Heart right ventricle (tissue), 16 donors: ENCODE measurements around the gene RAMP3. TPM values are rescaled to one million over a fixed set of nuclear protein-coding genes. Genes with fewer than 3 reads are reported as not detected.

Experiments
- ATAC-seq, 8 donors: fragments of 200-7000 bp; cut with Tn5 transposase; one replicate each; pipeline ENCODE4 v1.9.1; 2020; ENCODE audit warnings: mild to moderate bottlenecking in 8 of 8, moderate library complexity in 8 of 8, moderate number of reproducible peaks in 1 of 8
- DNase-seq, 2 donors: peaks; one replicate each; pipeline ENCODE4 v3.0.0-alpha.2; 2020
- H3K27ac ChIP-seq, 10 donors: fragments of 200-600 bp; sonication (generic) in 2 of 10; one replicate each; pipeline versions ENCODE4 v1.5.0 to v1.8.0; 2020 to 2022; ENCODE audit warnings: mild to moderate bottlenecking in 3 of 10
- H3K27me3 ChIP-seq, 7 donors: fragments of 200-600 bp; one replicate each; pipeline ENCODE4 v1.8.0; 2021 to 2022; ENCODE audit warnings: mild to moderate bottlenecking in 2 of 7
- H3K36me3 ChIP-seq, 9 donors: fragments of 200-600 bp; sonication (generic) in 1 of 9; one replicate each; pipeline versions ENCODE4 v1.5.0 to v1.8.0; 2020 to 2022; ENCODE audit warnings: mild to moderate bottlenecking in 2 of 9
- H3K4me1 ChIP-seq, 9 donors: fragments of 200-600 bp; sonication (generic) in 1 of 9; one replicate each; pipeline versions ENCODE4 v1.5.0 to v1.8.0; 2020 to 2022; ENCODE audit warnings: mild to moderate bottlenecking in 4 of 9
- H3K4me3 ChIP-seq, 10 donors: fragments of 200-600 bp; sonication (generic) in 2 of 10; one replicate each; pipeline versions ENCODE4 v1.5.0 to v1.8.0; 2020 to 2022; ENCODE audit warnings: mild to moderate bottlenecking in 7 of 10, moderate library complexity in 2 of 10
- H3K9me3 ChIP-seq, 11 donors: fragments of 200-600 bp in 10 of 11; sonication (generic) in 2 of 11; one replicate each; pipeline versions ENCODE4 v1.5.0 to v1.8.0; 2013 to 2022; ENCODE audit warnings: mild to moderate bottlenecking in 2 of 11, control low read depth in 1 of 11, moderate library complexity in 1 of 11
- CTCF ChIP-seq, 9 donors: fragments of 200-600 bp; sonication (generic) in 2 of 9; IDR thresholded peaks; one replicate each; pipeline versions ENCODE4 v1.5.0 to v1.8.0; 2021 to 2022; ENCODE audit warnings: antibody characterized with exemption in 9 of 9, mild to moderate bottlenecking in 5 of 9, moderate library complexity in 1 of 9
- WGBS, 2 donors: extraction: QIAGEN DNeasy Blood & Tissue Kit; methylation state at CpG; one replicate each; pipeline ENCODE4 v1.1.7; 2013; ENCODE audit warnings: inconsistent platforms in 1 of 2; 5-methylcytosine and 5-hydroxymethylcytosine counted together
- intact Hi-C, 10 donors: fragments of 100-400 bp; cut with DNase I; formaldehyde crosslinking; loops; one replicate each; pipeline versions ENCODE4 v1.11.1 to v1.14.2; 2022
- polyA plus RNA-seq, 2 donors: library from polyadenylated mRNA; stranded (reverse); fragments of 200-250 nt; gene quantifications; one replicate each; pipeline ENCODE4 v1.2.3, GENCODE V29; 2013
- total RNA-seq, 10 donors: library from RNA; stranded (reverse); fragmentation: NEBNext Ultra II Directional in 3 of 10; extraction: Animal tissue kit (Norgen Biotek cat#: 25700) in 3 of 10; gene quantifications; one replicate each; pipeline versions ENCODE4 v1.2.1 to v1.2.4, GENCODE V29; 2021 to 2023
- donor health status: Arrhythmogenic right ventricular cardiomyopathy.
- donor health status: ischemic (EF 13 %, LVEDD 7.1; RV severe dilation, severe dysfunction).
- donor health status: healthy with polysubstance abuse.
- donor health status: DM: no; HTN: yes; CAD: no.
- donor health status: DM: no; HTN: no; CAD: no.
- donor health status: ischemic (EF 25% LVEDD 6.9; RV normal size, moderate dysfunction).
- donor health status: ischemic (EF 25% LVEDD 5.7; RV mildly dilated, moderate dysfunction).
- donor health status: healthy.
- donor health status: DM: yes; HTN: yes; CAD: no.
- donor health status: Ischemic cardiomyopathy.
- donor health status: ischemic (EF 35%, LVEDD 5.7; RV mildly dilated, moderate dysfunction).
- donor health status: nonischemic (EF 11% LVEDD 7.7; RV severe dilation, severe dysfunction).
- donor health status: DM: yes; HTN: yes; CAD: no.
- donor health status: PGD.
- donor health status: ischemic (EF 29% LVEDD 5.4; RV normal size, mild dysfunction).
- donor health status: nonischemic (EF 23%, LVEDD 6.1; RV moderate dilation, normal function).

Gene RAMP3
- total and polyA plus RNA-seq, 12 donors, result 12.7 to 70.2 (median 29.1) TPM

DNA sequence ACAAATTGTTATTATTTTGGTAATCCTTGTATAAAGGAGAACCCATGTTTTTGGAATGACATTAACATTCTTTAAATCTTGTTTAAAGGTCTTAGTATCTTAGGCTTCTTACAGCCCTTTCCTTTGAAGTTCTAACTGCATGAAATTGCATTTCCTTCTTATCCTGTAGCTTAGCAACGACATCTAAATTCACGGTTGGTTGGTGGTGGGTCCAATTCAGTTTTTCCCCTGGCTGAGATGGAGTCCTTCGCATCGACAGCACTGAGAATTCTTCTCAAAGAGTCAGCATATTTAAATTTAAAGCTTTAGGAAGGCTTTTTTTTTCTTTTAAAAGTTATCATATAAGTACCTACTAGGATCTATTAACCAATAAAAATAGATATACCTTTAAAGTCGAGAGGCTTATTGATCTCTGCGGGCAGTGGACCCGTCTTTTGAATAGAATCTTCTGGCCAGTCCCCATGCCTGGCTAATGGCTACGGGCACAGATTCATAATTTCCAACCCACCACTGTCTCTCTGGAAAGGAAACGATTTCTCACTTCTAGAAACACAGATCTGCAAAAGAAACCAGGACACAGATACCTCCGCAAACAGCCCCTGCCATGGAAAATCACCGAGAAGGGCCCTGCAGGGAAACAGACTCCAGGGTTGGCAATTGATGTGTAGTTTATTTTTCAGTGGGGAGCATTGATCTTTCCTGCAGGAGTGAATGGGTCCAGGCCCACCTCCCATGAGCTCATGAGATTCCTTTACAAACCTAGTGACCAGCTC lies 63.4 kb downstream of the RAMP3 start:
- 75 to 77% methylated on average over 11 of the region's 11 CpGs for WGBS, 2 donors
- intact Hi-C loops, result no loop called here
- DNase-seq, result no peak
- Histone ChIP-seq H3K27ac (no peak overlapping the region), H3K9me3 (no peaks in the 10 kb centered on the region), H3K36me3 (no peaks in the 10 kb centered on the region), H3K4me3 (no peak overlapping the region), H3K27me3 (peaks cover 0 to 19% (median 10%) of the 10 kb centered on the region in 7 donors), H3K4me1 (no peaks in the 10 kb centered on the region)
- ATAC-seq, result no peak
- TF ChIP-seq CTCF (IDR thresholded peaks at IDR 0.05), result no peak

DNA sequence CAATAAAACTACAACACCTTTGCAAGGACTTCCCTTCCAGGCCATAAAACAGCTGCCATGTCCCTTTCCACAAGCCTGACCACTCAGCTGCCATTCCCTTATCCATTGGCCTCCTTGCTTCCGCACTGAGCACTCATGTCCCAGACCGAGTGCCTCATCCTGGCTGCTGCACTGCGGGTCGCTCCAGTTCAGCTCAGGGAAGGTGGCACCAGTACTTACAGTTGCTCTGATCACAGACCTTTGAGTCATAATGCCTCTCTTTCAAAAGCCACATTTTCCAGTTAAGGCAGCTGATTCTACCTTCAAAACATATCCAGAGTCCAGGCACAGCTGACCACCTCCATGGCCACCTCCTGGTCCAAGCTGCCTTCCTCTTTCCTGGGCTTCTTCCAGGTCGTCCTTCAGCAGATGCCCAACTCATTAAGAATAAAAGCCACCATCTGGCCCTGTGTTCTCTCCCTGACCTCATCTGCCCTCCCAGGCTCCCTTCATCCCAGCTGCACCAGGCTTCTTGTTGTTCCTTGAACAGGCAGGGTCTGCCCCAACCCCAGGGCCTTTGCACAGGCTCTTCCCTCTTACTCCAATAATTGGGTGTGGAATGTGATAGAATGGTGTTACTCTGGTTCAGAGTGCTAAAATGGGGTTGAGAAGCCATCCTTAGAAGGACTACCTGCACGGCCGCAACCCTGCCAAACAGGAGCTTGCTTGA lies 64.5 kb downstream of the RAMP3 start:
- no peak for TF ChIP-seq CTCF (IDR thresholded peaks at IDR 0.05)
- Histone ChIP-seq H3K9me3 (no peaks in the 10 kb centered on the region), H3K36me3 (no peaks in the 10 kb centered on the region), H3K27ac (no peak overlapping the region), H3K27me3 (peaks cover 0 to 9% (median 0%) of the 10 kb centered on the region in 7 donors), H3K4me3 (no peak overlapping the region), H3K4me1 (no peaks in the 10 kb centered on the region)
- 89% methylated on average over 7 of the region's 7 CpGs for WGBS, 2 donors
- no peak for DNase-seq
- ATAC-seq, result no peak
- intact Hi-C loops, result no loop called here

DNA sequence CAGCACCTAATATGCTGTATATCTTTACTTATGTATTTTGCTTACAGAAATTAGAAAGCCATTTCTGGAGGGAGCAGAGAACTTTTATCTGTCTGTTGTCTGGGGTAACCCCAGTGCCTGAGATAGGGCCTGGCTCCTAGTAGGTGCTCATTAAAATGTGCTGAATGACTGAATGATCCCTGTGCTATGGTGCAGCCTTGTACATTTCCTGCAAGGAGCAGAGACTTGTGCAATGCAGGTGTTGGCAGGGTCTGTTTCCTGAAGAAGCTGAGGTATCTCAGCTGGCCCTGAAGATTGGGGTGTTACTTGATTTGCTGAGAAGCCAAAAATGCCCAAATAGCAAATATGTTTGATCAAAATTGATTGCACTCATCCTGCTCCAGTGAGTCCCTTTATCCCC lies 65.5 kb downstream of the RAMP3 start:
- H3K9me3 ChIP-seq, result no peaks in the 10 kb centered on the region
- peaks cover 0 to 4% (median 0%) of the 10 kb centered on the region in 9 donors for H3K4me1 ChIP-seq
- no peaks in the 10 kb centered on the region for H3K36me3 ChIP-seq
- no peak overlapping the region for H3K4me3 ChIP-seq
- DNase-seq, result no peak
- no peak for TF ChIP-seq CTCF (IDR thresholded peaks at IDR 0.05)
- H3K27ac ChIP-seq, result no peak overlapping the region
- no peak for ATAC-seq
- peaks cover 0 to 7% (median 0%) of the 10 kb centered on the region in 7 donors for H3K27me3 ChIP-seq
- intact Hi-C loops, result no loop called here

DNA sequence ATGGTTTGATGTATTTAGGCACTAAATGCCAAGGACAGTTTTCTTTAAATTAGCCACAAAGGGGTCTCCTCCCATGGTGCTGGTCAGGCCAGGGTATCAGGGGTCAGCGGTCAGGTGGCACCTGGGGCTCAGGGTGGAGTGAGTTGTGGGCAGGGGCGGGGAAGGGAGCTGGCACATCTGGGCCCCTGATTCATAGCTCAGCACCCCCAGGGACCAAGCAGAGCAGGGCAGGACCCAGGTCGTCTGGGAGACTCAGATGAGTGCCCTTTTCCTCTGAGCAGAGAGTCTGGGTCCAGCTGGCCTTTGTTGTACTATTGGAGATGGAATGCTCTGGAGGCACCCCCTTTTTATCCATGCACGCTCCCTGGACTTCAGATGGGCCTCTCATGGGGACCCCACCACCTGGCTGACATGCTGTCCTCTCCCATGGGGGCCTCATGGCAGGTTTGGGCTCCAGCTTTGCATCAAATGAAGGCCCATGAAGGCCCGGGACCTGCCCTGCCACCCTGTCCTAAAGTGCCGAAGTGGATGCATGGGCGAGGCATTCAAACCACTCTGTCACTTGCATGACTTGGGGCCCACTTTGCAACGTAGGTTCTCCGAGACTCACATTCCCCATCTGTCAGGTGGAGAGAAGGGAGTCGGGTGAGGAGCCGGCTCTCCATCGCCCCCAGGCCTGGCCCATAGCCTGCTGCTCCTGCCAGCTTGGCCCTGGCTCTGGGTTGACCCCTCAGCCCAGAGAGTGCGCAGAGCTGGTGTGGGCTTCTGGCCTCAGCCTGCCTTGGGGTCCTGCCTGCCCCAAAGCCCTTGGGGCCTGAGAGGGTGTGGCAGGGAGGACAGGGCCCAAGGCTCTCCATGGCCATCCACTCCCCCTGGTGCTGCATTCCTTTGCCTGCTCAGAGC lies 66.4 kb downstream of the RAMP3 start:
- ATAC-seq (peak in 2 of 8 donors; percentile 5 to 39), DNase-seq (no peak)
- no peak for TF ChIP-seq CTCF (IDR thresholded peaks at IDR 0.05)
- H3K36me3 ChIP-seq, result no peaks in the 10 kb centered on the region
- peaks cover 0 to 13% (median 6%) of the 10 kb centered on the region in 9 donors for H3K4me1 ChIP-seq
- no peak overlapping the region for H3K27ac ChIP-seq
- peaks cover 0 to 5% (median 0%) of the 10 kb centered on the region in 7 donors for H3K27me3 ChIP-seq
- intact Hi-C loops, result no loop called here
- no peaks in the 10 kb centered on the region for H3K9me3 ChIP-seq
- 88 to 91% methylated on average over 13 of the region's 13 CpGs for WGBS, 2 donors
- H3K4me3 ChIP-seq, result no peak overlapping the region
